NCI-H187 treated with DMSO at 0.1 percent for 48 hours (cell line): Measurements from ENCODE around the gene CT45A5.
"Not testable (repeated sequence)": the region's sequence is repeated elsewhere in the genome, so short reads cannot be mapped to it uniquely, and the experiment has no call there.

ENCODE experiments used
- DNase-seq: peaks from one replicate; lab custom pipeline; 2025; lab: John Stamatoyannopoulos, UW

The CT45A5 gene, protein sequence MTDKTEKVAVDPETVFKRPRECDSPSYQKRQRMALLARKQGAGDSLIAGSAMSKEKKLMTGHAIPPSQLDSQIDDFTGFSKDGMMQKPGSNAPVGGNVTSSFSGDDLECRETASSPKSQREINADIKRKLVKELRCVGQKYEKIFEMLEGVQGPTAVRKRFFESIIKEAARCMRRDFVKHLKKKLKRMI

DNA sequence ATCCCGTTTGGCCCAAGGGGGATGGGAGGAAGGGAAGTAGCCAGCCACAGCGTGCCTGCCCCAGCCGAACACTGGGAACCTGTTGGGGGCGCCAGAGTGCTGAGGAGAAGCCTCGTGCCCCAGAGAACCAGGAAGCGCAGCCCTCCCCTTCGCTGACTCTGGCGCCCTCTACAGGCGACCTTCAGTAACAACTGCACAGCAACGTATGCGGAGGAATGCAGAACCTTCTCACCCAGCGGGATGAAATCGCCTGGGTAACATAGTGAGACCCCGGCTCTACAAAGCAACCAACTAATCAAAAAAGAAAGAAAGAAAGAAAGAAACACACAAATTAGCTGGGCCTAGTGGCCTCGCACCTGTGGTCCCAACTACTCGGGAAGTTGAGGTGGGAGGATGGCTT, at the start of gene CT45A5:
CT45A5 (minus strand) TSS at position 101 of the 400 bp plus-strand sequence. CDS start 3,774 bp downstream, outside the sequence.
- not testable (repeated sequence) for DNase-seq

DNA sequence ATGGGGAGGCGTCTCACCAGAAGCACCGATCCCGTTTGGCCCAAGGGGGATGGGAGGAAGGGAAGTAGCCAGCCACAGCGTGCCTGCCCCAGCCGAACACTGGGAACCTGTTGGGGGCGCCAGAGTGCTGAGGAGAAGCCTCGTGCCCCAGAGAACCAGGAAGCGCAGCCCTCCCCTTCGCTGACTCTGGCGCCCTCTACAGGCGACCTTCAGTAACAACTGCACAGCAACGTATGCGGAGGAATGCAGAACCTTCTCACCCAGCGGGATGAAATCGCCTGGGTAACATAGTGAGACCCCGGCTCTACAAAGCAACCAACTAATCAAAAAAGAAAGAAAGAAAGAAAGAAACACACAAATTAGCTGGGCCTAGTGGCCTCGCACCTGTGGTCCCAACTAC, 34.6 kb upstream of the CT45A5 start, which contains the start of gene CT45A2:
CT45A2 (minus strand) TSS at position 101 of the 400 bp plus-strand sequence. CDS start 3,747 bp downstream, outside the sequence.
- DNase-seq = not testable (repeated sequence)

DNA sequence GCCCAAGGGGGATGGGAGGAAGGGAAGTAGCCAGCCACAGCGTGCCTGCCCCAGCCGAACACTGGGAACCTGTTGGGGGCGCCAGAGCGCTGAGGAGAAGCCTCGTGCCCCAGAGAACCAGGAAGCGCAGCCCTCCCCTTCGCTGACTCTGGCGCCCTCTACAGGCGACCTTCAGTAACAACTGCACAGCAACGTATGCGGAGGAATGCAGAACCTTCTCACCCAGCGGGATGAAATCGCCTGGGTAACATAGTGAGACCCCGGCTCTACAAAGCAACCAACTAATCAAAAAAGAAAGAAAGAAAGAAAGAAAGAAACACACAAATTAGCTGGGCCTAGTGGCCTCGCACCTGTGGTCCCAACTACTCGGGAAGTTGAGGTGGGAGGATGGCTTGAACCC, 17.4 kb upstream of the CT45A5 start, which contains the start of gene CT45A6:
CT45A6 (minus strand) TSS at position 101 of the 400 bp plus-strand sequence. CDS start 3,794 bp downstream, outside the sequence.
- not testable (repeated sequence) for DNase-seq

DNA sequence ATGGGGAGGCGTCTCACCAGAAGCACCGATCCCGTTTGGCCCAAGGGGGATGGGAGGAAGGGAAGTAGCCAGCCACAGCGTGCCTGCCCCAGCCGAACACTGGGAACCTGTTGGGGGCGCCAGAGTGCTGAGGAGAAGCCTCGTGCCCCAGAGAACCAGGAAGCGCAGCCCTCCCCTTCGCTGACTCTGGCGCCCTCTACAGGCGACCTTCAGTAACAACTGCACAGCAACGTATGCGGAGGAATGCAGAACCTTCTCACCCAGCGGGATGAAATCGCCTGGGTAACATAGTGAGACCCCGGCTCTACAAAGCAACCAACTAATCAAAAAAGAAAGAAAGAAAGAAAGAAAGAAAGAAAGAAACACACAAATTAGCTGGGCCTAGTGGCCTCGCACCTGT, 17.2 kb downstream of the CT45A5 start, which contains the start of gene CT45A3:
CT45A3 (minus strand) TSS at position 101 of the 400 bp plus-strand sequence. CDS start 3,747 bp downstream, outside the sequence.
- DNase-seq = not testable (repeated sequence)

DNA sequence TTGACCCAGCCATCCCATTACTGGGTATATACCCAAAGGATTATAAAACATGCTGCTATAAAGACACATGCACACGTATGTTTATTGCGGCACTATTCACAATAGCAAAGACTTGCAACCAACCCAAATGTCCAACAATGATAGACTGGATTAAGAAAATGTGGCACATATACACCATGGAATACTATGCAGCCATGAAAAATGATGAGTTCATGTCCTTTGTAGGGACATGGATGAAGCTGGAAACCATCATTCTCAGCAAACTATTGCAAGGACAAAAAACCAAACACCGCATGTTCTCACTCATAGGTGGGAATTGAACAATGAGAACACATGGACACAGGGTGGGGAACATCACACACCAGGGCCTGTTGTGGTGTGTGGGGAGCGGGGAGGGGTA, 40.6 kb downstream of the CT45A5 start:
- not testable (repeated sequence) for DNase-seq

DNA sequence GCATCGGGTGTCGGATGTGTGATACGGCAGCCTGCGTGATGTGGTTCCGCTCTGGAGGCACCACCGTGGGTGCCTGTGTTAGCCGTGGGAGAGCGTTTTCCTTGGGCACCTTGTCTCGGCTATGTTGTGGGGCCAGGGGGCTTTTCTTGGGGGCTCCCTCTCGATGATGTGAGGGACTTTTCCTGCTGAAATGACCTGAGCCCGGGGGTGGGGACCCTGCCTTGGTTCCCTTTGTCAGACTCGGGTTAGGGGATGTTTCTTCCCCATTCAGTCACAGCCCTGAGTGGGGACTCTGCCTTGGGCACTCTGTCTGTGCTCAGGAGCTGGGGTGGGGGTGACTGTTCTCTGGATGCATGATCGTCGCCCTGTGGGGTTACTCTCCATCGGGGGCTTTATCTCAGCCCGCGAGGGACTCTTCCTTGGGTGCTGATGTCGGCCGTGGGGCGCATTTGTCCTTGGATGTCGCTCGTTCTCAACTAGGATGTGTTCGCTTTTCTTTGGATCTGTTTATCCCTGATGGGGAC, 44.0 kb downstream of the CT45A5 start:
- no peak for DNase-seq

DNA sequence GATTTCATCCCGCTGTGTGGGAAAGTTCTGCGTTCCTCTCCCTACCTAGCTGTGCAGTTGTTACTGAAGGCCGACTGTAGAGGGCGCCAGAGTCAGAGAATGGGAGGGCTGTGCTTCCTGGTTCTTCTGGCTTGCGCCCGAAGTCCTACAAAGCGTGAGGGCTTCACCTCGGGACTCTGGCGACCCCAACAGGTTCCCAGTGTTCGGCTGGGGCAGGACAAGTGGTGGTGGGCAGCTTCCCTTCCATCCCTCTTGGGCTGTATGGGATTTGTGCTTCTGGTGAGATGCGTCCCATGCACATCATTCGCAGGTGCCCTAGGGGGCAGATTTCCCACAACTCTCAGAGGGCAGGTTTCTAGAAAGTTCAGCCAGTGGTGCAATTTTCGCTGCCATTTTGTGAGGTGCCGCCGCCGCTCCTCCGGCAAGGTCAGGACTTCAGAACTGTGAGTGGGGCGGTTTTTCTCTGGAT, 44.6 kb downstream of the CT45A5 start:
- no peak for DNase-seq

DNA sequence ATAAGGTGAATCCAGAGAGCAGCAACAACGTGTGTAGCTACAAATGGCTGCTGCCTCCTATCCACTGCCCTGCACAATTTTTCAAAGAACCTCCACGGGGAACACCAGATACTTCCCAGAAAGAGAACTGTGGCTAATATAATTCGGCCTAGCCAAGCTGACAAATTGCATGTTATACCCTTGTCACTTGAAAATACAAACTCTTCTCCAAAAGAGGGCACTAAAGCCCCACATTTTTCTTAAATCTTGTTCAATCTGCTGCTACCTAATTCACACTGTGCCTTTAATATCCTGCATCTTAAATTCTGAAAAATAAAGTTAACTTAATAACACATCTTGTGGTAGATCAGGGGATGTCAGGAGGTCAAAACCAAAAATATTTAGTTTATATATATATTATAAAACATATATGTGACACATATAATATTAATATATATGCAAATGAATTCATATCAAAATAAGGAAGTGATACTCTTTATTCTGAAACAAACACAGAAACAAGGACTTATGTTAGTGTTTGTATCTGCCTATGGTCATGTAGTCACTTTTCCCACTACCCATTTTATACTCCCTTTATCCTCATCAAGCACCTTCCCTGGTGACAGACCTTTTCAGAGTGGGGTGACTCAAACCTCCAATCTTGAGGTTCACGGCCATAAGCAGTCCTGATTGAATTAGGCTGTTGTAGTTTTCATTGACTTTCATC, 47.8 kb downstream of the CT45A5 start:
- DNase-seq = no peak

DNA sequence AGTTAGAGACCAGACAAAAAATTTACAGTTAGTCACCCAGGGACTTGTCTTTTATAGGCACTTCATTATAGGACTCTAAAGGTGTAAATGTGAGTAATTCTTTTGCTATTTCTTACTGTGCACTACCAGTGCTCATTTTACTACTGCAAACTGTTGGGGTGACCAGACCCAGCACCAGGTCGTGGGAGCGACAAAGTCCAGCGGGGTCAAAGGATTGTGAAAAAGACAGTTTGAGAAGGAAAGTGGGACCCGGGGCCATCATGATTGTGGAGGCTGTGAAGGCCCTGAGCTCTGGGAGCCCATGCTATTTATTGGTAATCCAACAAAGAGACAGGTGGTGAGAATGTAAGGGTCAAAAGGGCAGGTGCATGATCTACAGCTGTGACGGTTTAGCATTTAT, 50.6 kb downstream of the CT45A5 start:
- DNase-seq = not testable (repeated sequence)
